ENCODE measurements around the gene SH3GLB1. TPM values are rescaled to one million over a fixed set of nuclear protein-coding genes. Genes with fewer than 3 reads are reported as not detected.

The SH3GLB1 gene
- total RNA-seq, 2 experiments from 2014 or later: 64.3 to 65.3 TPM

GRCh38 chr1:86739648-86740509 is 35.5 kb downstream of the SH3GLB1 start:
- ChIA-PET POLR2A (interaction anchor here (0.9 kb wide), 1 partner anchor 36 kb away, joined by 3 read pairs; the partner anchor contains the start of gene SH3GLB1), CTCF (interaction anchor here (0.9 to 1.4 kb wide), 4 partner anchors 36 to 344 kb away, joined by 3 to 6 read pairs (median 4); partner anchors contain the start of gene SH3GLB1)
- Mint-ChIP-seq H3K4me1 (ENCODE audit: low read depth) (peaks cover 4% of the 10 kb centered on the region), H3K9me3 (no peaks in the 10 kb centered on the region), H3K36me3 (peaks cover 24% of the 10 kb centered on the region), H3K4me3 (no peak overlapping the region), H3K27ac (no peak overlapping the region), H3K27me3 (no peaks in the 10 kb centered on the region)
- DNase-seq: no peak
- intact Hi-C loops (cut with micrococcal nuclease): loop anchor here (5.0 kb wide), 2 partner anchors 172 to 238 kb away; partner anchors contain the start of genes HS2ST1 and SELENOF

GRCh38 chr1:86741947-86742572 is 37.7 kb downstream of the SH3GLB1 start:
- Mint-ChIP-seq H3K9me3 (no peaks in the 10 kb centered on the region), H3K36me3 (peaks cover 16% of the 10 kb centered on the region), H3K4me1 (ENCODE audit: low read depth) (peaks cover 4% of the 10 kb centered on the region), H3K27me3 (no peaks in the 10 kb centered on the region), H3K27ac (no peak overlapping the region), H3K4me3 (no peak overlapping the region)
- intact Hi-C loops (cut with micrococcal nuclease): loop anchor here (1.0 to 5.0 kb wide), 4 partner anchors 38 to 362 kb away; partner anchors contain the start of genes HS2ST1, SELENOF and SH3GLB1
- peak; percentile 32 for DNase-seq
- POLR2A ChIA-PET: no interaction called here
- CTCF ChIA-PET: interaction anchor here (1.0 to 2.8 kb wide), 6 partner anchors 11 to 366 kb away, joined by 3 to 10 read pairs (median 6); partner anchors contain the start of gene SH3GLB1

- no peaks in the 10 kb centered on the region for H3K27me3 Mint-ChIP-seq
- ChIA-PET CTCF (no interaction called here), POLR2A (no interaction called here)
- H3K4me3 Mint-ChIP-seq: no peak overlapping the region
- H3K27ac Mint-ChIP-seq: no peak overlapping the region
- no peak for DNase-seq
- H3K36me3 Mint-ChIP-seq: peaks cover 11% of the 10 kb centered on the region
- H3K4me1 Mint-ChIP-seq (ENCODE audit: low read depth): peaks cover 8% of the 10 kb centered on the region
- intact Hi-C loops (cut with micrococcal nuclease): no loop called here
- H3K9me3 Mint-ChIP-seq: no peaks in the 10 kb centered on the region
Measured at GRCh38 chr1:86747304-86747703, 42.9 kb downstream of the SH3GLB1 start.

DNA sequence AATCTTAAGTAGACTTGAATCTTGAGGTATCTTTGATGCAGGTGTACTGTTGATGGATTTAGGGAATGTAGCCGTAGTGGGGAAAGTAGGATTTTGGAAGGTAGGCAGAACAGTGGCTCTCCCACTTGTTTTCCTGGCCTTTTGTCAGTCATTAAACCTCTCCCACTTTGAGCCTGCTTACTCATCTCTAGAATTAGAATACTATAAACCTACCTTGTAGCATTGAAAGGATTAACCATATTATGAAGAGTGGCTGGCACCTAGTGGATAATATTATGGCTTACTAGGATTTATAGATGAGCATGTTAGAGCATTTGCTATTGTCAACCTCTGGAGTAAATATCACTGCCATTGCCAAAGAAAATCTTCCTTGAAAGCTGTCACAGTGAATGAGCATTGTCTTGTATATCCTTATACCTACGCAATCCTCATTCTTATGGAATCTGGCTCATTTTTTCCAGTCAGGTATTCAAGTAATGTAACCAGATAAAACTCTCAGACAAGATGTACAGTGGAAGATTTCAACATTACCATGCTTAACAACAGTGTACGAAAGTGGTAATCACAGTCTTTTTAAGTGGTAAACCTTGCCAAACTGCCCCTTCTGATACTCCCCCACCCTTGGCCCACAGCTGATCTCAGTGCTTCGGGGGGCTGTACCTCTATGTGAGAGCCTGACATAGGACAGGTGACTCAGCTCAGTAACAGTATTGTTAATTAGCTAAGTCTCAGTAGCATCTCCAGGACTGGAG is 44.4 kb downstream of the SH3GLB1 start:
- intact Hi-C loops (cut with micrococcal nuclease): no loop called here
- POLR2A ChIA-PET: interaction anchor here (1.4 kb wide), 1 partner anchor 167 kb away, joined by 3 read pairs; no protein-coding TSS in a partner anchor
- no peak for DNase-seq

DNA sequence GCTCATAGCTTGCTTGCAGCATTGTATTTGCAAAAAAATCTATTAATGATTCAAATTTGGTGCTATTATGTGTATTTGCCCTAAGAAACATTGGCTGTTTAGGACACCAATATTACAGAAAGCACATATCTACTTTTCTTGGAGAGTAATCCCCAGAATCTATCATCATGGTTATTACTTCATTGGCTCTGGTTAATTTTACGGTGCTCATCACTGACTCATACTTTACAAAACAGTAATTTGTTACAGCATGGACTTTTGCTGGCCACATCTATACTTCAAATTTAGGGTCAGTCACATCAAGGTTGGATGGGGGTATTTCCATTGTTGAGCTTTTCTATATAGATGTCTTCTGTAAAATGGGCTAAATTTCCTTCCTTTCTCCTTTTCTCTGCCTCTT is 45.7 kb downstream of the SH3GLB1 start:
- no peak overlapping the region for H3K4me3 Mint-ChIP-seq
- POLR2A ChIA-PET: interaction anchor here (0.7 to 1.4 kb wide), 3 partner anchors 46 to 1791 kb away, joined by 3 read pairs; partner anchors contain the start of gene SH3GLB1
- intact Hi-C loops (cut with micrococcal nuclease): loop anchor here (2.0 kb wide), 1 partner anchor 25 kb away; no protein-coding TSS in a partner anchor
- peaks cover 12% of the 10 kb centered on the region for H3K4me1 Mint-ChIP-seq (ENCODE audit: low read depth)
- no peaks in the 10 kb centered on the region for H3K9me3 Mint-ChIP-seq
- CTCF ChIA-PET: interaction anchor here (0.8 to 1.1 kb wide), 3 partner anchors 54 to 334 kb away, joined by 3 to 4 read pairs (median 3); no protein-coding TSS in a partner anchor
- peaks cover 5% of the 10 kb centered on the region for H3K36me3 Mint-ChIP-seq
- H3K27ac Mint-ChIP-seq: no peak overlapping the region
- no peak for DNase-seq
- H3K27me3 Mint-ChIP-seq: peaks cover 10% of the 10 kb centered on the region

More for the DNA sequence above, 44.4 kb downstream of the SH3GLB1 start:
- peaks cover 3% of the 10 kb centered on the region for H3K27me3 Mint-ChIP-seq
- CTCF ChIA-PET: interaction anchor here (1.1 kb wide), 1 partner anchor 52 kb away, joined by 3 read pairs; no protein-coding TSS in a partner anchor
- no peak overlapping the region for H3K4me3 Mint-ChIP-seq
- H3K9me3 Mint-ChIP-seq: no peaks in the 10 kb centered on the region
- peaks cover 12% of the 10 kb centered on the region for H3K4me1 Mint-ChIP-seq (ENCODE audit: low read depth)
- no peak overlapping the region for H3K27ac Mint-ChIP-seq
- peaks cover 10% of the 10 kb centered on the region for H3K36me3 Mint-ChIP-seq

- H3K4me1 Mint-ChIP-seq (ENCODE audit: low read depth): peaks cover 12% of the 10 kb centered on the region
- H3K27me3 Mint-ChIP-seq: peaks cover 13% of the 10 kb centered on the region
- peak; percentile 32 for DNase-seq
- ChIA-PET POLR2A (interaction anchor here (1.0 to 1.4 kb wide), 2 partner anchors 165 to 1791 kb away, joined by 3 read pairs; no protein-coding TSS in a partner anchor), CTCF (interaction anchor here (1.1 kb wide), 1 partner anchor 277 kb away, joined by 4 read pairs; no protein-coding TSS in a partner anchor)
- H3K36me3 Mint-ChIP-seq: peaks cover 2% of the 10 kb centered on the region
- H3K9me3 Mint-ChIP-seq: no peaks in the 10 kb centered on the region
- H3K27ac Mint-ChIP-seq: no peak overlapping the region
- no peak overlapping the region for H3K4me3 Mint-ChIP-seq
- intact Hi-C loops (cut with micrococcal nuclease): loop anchor here (2.0 kb wide), 1 partner anchor 24 kb away; no protein-coding TSS in a partner anchor
Measured at GRCh38 chr1:86750530-86750929, 46.2 kb downstream of the SH3GLB1 start.

GRCh38 chr1:86751923-86752322 is 47.5 kb downstream of the SH3GLB1 start:
- ChIA-PET CTCF (interaction anchor here (0.7 to 1.6 kb wide), 3 partner anchors 8 to 231 kb away, joined by 3 to 7 read pairs (median 3); no protein-coding TSS in a partner anchor), POLR2A (no interaction called here)
- H3K4me3 Mint-ChIP-seq: no peak overlapping the region
- H3K9me3 Mint-ChIP-seq: no peaks in the 10 kb centered on the region
- H3K36me3 Mint-ChIP-seq: no peaks in the 10 kb centered on the region
- intact Hi-C loops (cut with micrococcal nuclease): loop anchor here (2.0 kb wide), 1 partner anchor 23 kb away; no protein-coding TSS in a partner anchor
- peaks cover 12% of the 10 kb centered on the region for H3K4me1 Mint-ChIP-seq (ENCODE audit: low read depth)
- no peak for DNase-seq
- H3K27ac Mint-ChIP-seq: no peak overlapping the region
- H3K27me3 Mint-ChIP-seq: peaks cover 23% of the 10 kb centered on the region

- peak; percentile 40 for DNase-seq
- POLR2A ChIA-PET: no interaction called here
- Mint-ChIP-seq H3K9me3 (no peaks in the 10 kb centered on the region), H3K27me3 (peaks cover 25% of the 10 kb centered on the region), H3K4me1 (ENCODE audit: low read depth) (peaks cover 12% of the 10 kb centered on the region), H3K27ac (no peak overlapping the region), H3K36me3 (no peaks in the 10 kb centered on the region), H3K4me3 (no peak overlapping the region)
- intact Hi-C loops (cut with micrococcal nuclease): no loop called here
- CTCF ChIA-PET: interaction anchor here (1.1 to 1.7 kb wide), 7 partner anchors 10 to 374 kb away, joined by 3 to 7 read pairs (median 3); no protein-coding TSS in a partner anchor
Measured at GRCh38 chr1:86753700-86754099, 49.3 kb downstream of the SH3GLB1 start.

DNA sequence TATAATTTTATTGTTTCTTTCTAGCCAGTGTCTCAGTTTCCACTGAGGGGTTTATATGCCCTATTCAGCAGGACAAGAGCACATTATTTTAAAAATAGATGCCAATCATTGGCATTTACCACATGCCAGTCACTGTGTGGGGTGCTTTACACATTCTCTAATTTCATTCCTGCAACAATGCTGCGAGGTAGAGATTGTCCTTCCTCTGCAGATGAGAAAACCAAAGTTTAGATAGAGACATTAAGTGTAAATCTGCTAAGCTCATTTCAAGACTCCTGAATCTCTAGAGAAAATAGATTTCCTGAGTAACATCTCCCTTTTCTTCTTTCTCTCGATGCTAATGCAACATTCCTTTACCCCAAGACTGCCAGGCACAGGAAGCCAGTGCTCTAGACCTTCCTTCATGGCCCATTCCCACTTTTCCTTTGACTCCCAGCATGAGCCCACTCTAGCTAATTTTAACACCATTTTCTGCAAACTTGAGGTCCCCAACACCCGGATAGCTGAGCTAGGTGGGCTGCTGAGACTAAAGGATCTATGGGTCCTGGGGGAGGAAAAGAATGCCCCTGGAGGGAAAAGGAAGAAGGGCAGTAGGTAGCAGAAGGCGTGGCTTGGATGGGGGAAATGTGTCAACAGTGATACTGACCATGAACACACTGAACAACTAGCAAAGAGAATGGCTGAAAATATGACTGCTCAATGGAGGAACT is 50.0 kb downstream of the SH3GLB1 start:
- H3K9me3 Mint-ChIP-seq: peaks cover 1% of the 10 kb centered on the region
- no peak overlapping the region for H3K4me3 Mint-ChIP-seq
- H3K27me3 Mint-ChIP-seq: peaks cover 25% of the 10 kb centered on the region
- H3K27ac Mint-ChIP-seq: no peak overlapping the region
- CTCF ChIA-PET: interaction anchor here (1.1 to 1.7 kb wide), 5 partner anchors 10 to 374 kb away, joined by 3 to 7 read pairs (median 3); no protein-coding TSS in a partner anchor
- no peaks in the 10 kb centered on the region for H3K36me3 Mint-ChIP-seq
- POLR2A ChIA-PET: no interaction called here
- H3K4me1 Mint-ChIP-seq (ENCODE audit: low read depth): peaks cover 12% of the 10 kb centered on the region
- intact Hi-C loops (cut with micrococcal nuclease): no loop called here
- no peak for DNase-seq

DNA sequence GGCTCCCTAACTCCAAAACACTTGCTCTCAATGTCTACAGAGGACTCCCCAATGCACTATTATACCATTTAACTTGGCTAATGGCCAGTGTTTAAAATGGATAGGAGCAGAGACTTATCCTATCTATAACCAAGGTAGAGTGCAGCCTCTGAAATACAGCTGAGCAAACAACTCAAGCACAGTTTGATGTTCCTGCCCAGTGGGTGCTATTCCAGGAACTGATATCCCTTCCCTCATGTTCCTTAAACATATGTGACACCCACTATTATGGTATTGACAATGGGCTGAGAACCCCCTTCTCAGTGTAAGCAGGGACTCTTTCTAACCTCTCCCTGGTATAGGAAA is 51.7 kb downstream of the SH3GLB1 start:
- no peak overlapping the region for H3K4me3 Mint-ChIP-seq
- peaks cover 4% of the 10 kb centered on the region for H3K4me1 Mint-ChIP-seq (ENCODE audit: low read depth)
- POLR2A ChIA-PET: no interaction called here
- peaks cover 28% of the 10 kb centered on the region for H3K27me3 Mint-ChIP-seq
- peaks cover 8% of the 10 kb centered on the region for H3K9me3 Mint-ChIP-seq
- intact Hi-C loops (cut with micrococcal nuclease): no loop called here
- H3K27ac Mint-ChIP-seq: no peak overlapping the region
- CTCF ChIA-PET: no interaction called here
- no peaks in the 10 kb centered on the region for H3K36me3 Mint-ChIP-seq
- no peak for DNase-seq

All from activated CD4-positive, alpha-beta memory T cell treated with anti-CD3 and anti-CD28 coated beads for 36 hours (primary cell).